ENCODE results near the gene CLDN1. TPM values are rescaled to one million over a fixed set of nuclear protein-coding genes. Genes with fewer than 3 reads are reported as not detected.
A peak's percentile ranks its signal among the peaks of the same experiment; 100 is the strongest.

The CLDN1 gene, protein sequence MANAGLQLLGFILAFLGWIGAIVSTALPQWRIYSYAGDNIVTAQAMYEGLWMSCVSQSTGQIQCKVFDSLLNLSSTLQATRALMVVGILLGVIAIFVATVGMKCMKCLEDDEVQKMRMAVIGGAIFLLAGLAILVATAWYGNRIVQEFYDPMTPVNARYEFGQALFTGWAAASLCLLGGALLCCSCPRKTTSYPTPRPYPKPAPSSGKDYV
- polyA plus RNA-seq (ENCODE audit: insufficient read length in 3 of 3), result 10 to 100 TPM; 44.8 to 63.3 (median 58.9) TPM
- long read RNA-seq, donor 1, transcript CLDN1-201 (4 exons, 3,481 nt), result major isoform, 18 of 18 reads
- long read RNA-seq, donor 1, partial matches to known transcripts, result 0 of 18 reads
- long read RNA-seq, donor 1, other reads (novel, unspliced or antisense), result 0 of 18 reads
- long read RNA-seq, donor 2, transcript CLDN1-201 (4 exons, 3,481 nt), result major isoform, 20 of 20 reads
- long read RNA-seq, donor 2, partial matches to known transcripts, result 0 of 20 reads
- long read RNA-seq, donor 2, other reads (novel, unspliced or antisense), result 0 of 20 reads
- long read RNA-seq, donor 3, transcript CLDN1-201 (4 exons, 3,481 nt), result major isoform, 20 of 20 reads
- long read RNA-seq, donor 3, partial matches to known transcripts, result 0 of 20 reads
- long read RNA-seq, donor 3, other reads (novel, unspliced or antisense), result 0 of 20 reads
- long read RNA-seq, donor 4, transcript CLDN1-201 (4 exons, 3,481 nt), result major isoform, 16 of 16 reads
- long read RNA-seq, donor 4, partial matches to known transcripts, result 0 of 16 reads
- long read RNA-seq, donor 4, other reads (novel, unspliced or antisense), result 0 of 16 reads
- long read RNA-seq, donor 5, transcript CLDN1-201 (4 exons, 3,481 nt), result major isoform, 10 of 34 reads
- long read RNA-seq, donor 5, partial matches to known transcripts, result 18 of 34 reads
- long read RNA-seq, donor 5, other reads (novel, unspliced or antisense), result 6 of 34 reads
- long read RNA-seq, donor 6, transcript CLDN1-201 (4 exons, 3,481 nt), result major isoform, 7 of 7 reads
- long read RNA-seq, donor 6, partial matches to known transcripts, result 0 of 7 reads
- long read RNA-seq, donor 6, other reads (novel, unspliced or antisense), result 0 of 7 reads
- long read RNA-seq, donor 7, transcript CLDN1-201 (4 exons, 3,481 nt), result major isoform, 27 of 34 reads
- long read RNA-seq, donor 7, partial matches to known transcripts, result 7 of 34 reads
- long read RNA-seq, donor 7, other reads (novel, unspliced or antisense), result 0 of 34 reads
- long read RNA-seq, donor 8, transcript CLDN1-201 (4 exons, 3,481 nt), result major isoform, 5 of 5 reads
- long read RNA-seq, donor 8, partial matches to known transcripts, result 0 of 5 reads
- long read RNA-seq, donor 8, other reads (novel, unspliced or antisense), result 0 of 5 reads
- long read RNA-seq, donor 9, transcript CLDN1-201 (4 exons, 3,481 nt), result major isoform, 19 of 101 reads
- long read RNA-seq, donor 9, partial matches to known transcripts, result 41 of 101 reads
- long read RNA-seq, donor 9, other reads (novel, unspliced or antisense), result 41 of 101 reads
- long read RNA-seq, donor 10, transcript CLDN1-201 (4 exons, 3,481 nt), result major isoform, 13 of 13 reads
- long read RNA-seq, donor 10, partial matches to known transcripts, result 0 of 13 reads
- long read RNA-seq, donor 10, other reads (novel, unspliced or antisense), result 0 of 13 reads
- long read RNA-seq, donor 11, transcript CLDN1-201 (4 exons, 3,481 nt), result major isoform, 21 of 21 reads
- long read RNA-seq, donor 11, partial matches to known transcripts, result 0 of 21 reads
- long read RNA-seq, donor 11, other reads (novel, unspliced or antisense), result 0 of 21 reads
- long read RNA-seq, donor 12, transcript CLDN1-201 (4 exons, 3,481 nt), result major isoform, 31 of 31 reads
- long read RNA-seq, donor 12, partial matches to known transcripts, result 0 of 31 reads
- long read RNA-seq, donor 12, other reads (novel, unspliced or antisense), result 0 of 31 reads
- long read RNA-seq, donor 13, transcript CLDN1-201 (4 exons, 3,481 nt), result major isoform, 8 of 8 reads
- long read RNA-seq, donor 13, partial matches to known transcripts, result 0 of 8 reads
- long read RNA-seq, donor 13, other reads (novel, unspliced or antisense), result 0 of 8 reads
- long read RNA-seq, donor 14, result 0 reads
- long read RNA-seq, donor 15, transcript CLDN1-201 (4 exons, 3,481 nt), result major isoform, 13 of 21 reads
- long read RNA-seq, donor 15, partial matches to known transcripts, result 8 of 21 reads
- long read RNA-seq, donor 15, other reads (novel, unspliced or antisense), result 0 of 21 reads
- long read RNA-seq, donor 16, transcript CLDN1-201 (4 exons, 3,481 nt), result major isoform, 30 of 30 reads
- long read RNA-seq, donor 16, partial matches to known transcripts, result 0 of 30 reads
- long read RNA-seq, donor 16, other reads (novel, unspliced or antisense), result 0 of 30 reads

DNA sequence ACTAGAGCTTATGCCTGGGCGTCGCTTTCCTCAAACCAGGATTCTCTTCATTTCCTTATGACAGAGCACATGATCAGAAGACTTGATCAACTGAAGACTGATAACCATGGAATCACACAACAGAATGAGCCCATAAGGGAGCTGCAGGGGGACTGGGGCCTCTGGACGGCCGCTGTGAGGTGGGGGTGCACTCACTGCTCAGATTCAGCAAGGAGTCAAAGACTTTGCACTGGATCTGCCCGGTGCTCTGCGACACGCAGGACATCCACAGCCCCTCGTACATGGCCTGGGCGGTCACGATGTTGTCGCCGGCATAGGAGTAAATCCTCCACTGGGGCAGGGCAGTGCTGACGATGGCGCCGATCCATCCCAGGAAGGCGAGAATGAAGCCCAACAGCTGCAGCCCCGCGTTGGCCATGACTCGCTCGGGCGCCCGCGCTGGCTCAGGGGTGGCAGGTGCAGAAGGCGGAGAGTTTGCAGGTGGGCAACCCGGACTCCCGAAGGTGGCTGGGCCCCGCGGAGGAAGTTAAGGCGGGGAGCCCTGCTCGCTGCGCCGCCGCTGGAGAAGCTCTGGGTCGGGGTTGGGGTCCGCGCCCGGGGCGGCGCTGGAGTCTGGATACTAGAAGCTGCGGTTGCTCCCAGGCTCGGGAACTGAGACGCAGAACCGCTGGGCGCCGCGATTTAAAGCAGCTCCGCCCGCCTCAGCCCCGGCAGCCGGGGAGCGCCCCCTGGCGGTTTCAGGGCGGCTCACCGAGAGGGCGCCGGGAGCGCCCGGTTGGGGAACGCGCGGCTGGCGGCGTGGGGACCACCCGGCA is at the start of gene CLDN1:
TSS of gene CLDN1 (minus strand) at position 658 of the 815 bp plus-strand sequence. CDS start at position 418, 240 bp downstream.
- peak; percentile 83 for DNase-seq

DNA sequence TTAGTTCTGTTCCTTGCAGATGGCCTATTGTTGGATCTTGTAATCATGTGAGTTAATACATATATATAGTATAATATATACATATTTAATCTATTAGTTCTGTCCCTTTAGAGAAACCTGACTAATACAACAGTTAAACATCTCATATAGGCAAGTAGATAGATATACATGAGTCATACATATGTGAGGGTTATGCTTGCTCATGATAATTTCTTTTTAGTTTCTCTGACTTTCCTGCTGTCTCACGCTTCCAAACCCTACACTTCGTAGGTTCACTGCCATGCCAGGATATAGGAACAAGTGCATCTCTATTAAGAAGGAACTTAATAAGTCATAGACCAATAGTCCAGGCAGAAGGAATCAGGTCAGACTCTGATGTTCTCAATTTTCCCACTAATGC is 48.9 kb upstream of the CLDN1 start:
- DNase-seq, result no peak

DNA sequence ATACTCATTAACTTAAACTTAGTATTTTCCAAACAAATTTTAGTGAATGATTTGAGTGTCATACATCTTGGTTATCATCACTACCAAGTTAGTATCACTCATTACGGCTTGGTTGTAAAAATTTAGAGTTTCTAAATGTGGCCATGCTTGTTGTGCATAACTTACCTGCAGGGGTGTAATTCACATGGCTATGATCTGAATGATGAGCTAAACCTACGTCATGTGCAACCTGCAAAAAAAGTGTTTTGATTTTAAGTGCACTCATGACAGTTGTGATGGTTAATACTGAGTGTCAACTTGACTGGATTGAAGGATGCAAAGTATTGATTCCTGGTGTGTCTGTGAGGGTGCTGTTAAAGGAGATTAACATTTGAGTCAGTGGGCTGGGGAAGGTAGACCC is 48.1 kb upstream of the CLDN1 start:
- DNase-seq, result no peak

DNA sequence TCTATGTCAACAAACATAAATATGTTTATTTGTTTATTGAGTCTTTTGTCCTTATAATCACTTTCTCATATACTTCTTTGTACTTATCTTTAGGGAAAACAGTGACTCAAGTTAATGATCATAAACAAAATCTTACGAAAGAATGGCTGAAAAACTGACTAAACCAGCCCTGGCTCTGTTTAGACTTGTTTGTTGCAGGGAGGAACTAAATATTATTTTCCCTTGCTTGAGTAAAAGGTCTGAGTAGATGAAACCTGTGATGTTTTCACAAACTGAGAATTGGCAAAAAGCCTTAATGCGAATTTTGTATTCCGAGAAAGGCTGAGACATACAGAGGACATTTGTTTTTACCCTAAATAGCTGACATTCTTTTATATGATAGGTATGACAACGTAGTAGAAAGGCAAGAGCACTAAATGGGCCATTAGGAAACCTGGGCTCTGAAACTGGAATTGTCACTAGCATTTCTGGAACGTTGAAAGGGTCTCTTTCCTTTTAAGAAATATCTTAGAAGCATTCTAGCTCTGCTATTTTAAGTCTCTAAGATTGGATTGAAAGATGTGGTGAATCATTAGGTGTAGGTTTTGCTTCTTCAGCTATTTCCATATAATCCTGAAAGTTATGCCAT is 47.5 kb upstream of the CLDN1 start:
- no peak for DNase-seq

DNA sequence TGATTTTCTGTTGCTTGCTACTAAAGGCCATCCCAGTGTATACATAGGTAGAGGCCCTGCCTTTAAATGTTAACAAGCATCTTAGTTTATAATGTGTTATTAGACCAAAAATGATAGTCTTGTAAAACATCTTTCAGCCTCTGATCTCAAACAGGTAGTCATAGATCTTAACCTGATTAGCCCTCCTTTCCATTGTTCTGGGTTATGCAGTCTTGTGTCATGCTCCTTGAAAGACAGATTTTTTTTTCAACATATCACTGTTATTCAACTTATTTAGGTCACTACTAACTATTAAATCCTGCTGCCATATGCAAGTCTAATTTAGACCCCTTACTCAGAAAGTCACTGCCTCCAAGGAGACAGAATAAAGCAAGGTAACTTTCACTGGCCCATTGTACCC is 46.6 kb upstream of the CLDN1 start:
- DNase-seq, result no peak

DNA sequence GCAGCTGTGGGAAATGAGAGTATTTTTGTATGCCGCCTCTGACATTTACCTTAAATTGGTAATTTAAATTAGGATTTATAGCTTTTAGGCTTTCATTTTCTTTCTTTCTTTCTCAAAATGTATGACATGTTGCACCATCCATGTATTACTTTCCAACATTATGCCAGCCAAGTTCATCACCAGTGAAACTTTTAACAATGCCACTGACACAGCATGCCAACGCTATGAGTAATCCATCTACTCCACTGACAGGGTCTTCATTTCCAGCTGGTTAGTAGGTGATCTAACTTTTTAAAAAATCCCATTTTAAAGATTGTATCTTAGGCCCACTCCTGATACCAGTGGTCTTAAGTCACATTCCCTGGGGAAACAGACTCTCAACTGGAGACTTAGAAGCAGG is 43.9 kb upstream of the CLDN1 start:
- DNase-seq, result no peak

DNA sequence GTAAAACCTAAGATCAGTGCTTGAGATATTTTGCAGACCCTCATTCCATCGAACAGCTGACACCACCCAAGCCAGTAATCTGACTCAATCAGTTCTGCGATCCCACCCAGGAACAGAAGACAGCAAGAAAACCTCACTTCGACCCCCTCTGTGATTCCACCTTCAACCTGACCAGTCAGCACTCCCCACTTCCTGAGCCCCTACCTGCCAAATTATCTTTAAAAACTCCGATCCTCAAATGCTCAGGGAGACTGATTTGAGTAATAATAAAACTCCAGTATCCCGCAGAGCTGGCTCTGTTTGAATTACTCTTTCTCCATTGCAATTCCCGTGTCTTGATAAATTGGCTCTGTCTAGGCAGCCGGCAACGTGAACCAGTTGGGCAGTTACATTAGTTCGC is 40.0 kb upstream of the CLDN1 start:
- DNase-seq, result no peak

DNA sequence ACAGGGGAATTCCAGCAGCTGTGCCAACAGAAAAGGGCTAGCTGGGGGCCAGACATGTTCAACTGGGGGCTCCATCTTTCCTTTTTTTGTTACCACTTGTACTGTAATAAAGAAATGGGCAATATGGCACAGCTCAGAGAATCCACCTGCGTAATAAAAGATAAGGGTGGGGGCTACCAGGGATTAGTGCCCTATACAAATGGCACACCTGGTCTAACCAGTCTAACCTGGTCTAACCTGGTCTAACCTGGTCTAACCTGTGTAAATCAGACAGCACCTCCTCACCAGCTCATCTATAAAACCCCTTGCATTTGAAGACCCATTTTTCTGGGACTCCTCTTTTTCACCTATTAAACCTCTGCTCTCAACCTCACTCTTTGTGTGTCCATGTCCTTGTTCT is 39.5 kb upstream of the CLDN1 start:
- no peak for DNase-seq

DNA sequence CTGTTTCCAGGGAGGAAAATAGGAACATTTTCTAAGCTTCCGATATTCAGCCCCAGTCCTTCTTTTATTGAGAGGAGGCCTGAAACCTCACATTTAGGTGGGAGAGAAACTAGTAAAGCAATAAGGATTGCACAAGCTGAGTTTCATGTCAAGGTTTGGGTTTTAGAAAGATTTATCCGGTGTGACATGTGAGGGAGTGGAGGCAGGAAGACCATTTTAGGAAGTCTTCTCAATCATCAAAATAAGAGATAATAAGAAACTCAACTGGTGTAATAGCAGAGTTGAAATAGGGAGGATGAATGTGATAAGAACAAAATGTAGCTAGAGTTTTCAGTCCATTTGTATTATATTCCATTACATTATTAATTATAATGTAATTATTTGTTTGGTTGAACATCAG is 38.0 kb upstream of the CLDN1 start:
- no peak for DNase-seq

DNA sequence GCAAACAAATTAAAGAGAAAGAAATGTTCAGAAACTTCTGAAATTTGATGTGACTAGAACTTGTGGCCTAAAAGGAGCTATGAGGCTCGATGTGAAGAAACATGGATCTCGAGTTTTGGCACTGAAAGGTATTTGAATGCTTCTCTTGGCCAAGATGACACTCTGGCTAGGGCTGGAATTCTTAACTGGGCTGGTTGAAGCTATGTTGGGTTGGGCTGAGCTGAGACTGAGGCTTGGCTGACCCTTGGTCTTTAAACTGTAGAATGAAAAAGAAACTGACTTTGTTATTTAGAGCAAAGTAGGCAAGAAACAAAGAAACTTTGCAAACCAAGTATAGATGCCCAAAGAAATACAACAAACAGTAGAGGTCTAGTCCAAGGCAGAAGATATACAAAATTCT is 37.6 kb upstream of the CLDN1 start:
- no peak for DNase-seq

DNA sequence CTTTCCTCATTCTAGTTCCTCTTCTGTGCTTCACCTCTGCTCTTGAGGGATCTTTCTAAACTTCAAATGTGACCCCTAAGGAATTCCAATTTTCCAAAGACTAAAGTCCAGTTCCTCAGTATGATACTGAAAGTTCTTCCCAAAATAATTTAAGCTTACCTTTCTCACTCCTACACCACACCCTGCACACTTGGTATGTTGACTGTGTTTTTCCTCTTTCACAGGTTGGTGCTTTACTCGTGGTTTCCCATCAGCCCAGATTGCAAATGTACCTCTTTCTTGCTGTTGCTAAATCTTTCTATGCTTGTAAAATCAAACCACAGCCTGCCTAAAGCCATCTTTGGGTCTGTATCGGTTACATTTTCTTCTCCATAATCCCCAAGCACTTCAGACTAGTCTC is 35.2 kb upstream of the CLDN1 start:
- DNase-seq, result no peak

DNA sequence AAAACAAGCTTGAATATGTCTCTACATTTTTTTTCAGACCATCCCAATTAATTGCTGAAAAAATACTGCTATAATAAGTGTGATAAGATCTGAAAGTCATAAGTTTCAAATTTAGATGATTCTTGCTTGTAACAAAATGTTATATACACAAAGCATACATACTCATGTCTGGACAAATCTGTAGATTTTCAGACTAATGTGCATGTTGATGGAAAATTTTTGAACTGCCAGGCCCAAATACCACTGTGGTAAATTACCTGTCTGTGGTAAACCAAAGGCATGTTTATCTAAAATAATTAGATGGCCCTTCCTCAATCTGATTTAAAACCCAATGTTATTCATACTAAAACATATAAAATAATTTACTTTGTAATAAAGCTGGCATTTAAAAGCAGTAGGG is 34.0 kb upstream of the CLDN1 start:
- no peak for DNase-seq

DNA sequence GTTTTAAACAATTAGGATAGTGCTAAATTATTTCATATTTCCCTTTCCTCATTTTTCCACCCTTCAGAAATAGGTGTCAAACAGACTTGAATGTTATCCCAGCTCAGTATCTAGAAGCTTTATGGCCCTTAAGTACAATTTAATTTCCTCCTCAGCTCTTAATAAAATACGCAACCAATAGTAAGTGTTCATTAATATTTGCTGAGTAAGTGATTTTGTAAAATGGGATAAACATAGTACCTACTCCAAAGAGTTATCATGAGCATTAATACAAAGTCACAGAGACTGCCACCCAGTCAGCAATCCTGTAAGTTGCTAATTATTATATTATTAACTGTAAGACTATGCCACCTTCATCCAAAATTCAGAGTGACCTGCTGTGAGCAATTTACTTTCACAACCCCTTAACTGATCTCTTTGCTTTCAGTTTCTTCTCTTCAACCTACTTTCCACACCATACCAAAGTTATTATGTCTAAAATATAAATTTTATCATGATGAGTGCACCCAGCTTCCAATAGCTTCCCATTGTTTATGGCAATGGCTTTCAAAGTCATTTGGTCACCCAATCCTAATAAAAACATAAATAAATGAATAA is 30.7 kb upstream of the CLDN1 start:
- no peak for DNase-seq

DNA sequence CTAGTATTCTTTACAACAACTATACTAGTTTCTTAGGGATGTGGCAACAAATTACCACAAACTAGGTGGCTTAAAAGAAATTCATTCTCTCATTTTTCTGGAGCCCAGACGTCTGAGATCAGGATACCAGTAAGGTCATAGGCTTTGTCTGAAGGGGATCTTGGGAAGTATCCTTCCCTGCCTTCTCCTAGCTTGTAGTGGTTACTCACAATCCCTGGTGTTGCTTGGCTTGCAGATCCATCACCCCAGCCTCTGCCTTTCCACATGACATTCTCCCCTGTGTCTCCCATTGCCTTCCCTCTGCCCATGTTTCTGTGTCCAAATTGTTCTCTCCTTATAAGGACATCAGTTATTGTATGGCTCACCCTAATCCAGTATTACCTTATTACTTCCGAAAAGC is 24.3 kb upstream of the CLDN1 start:
- no peak for DNase-seq

DNA sequence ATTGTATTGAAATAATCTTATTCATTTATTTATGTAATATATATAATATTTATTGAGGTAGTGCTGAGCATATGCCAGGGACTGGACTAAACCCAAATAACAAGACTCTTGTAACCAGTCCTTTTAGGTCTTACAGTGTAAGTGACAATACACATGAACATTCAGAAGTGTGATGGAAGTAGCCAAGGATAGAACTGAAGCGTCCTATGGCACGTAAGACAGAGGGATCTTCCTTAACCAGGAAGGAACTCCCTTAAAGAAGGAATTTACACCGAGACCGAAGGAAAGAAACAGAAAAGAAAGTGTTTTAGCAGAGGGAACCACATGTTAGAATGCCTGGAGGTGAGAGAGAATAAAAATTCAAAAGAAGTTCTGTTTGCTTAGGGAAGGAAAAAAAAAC is 23.6 kb upstream of the CLDN1 start:
- DNase-seq, result no peak

DNA sequence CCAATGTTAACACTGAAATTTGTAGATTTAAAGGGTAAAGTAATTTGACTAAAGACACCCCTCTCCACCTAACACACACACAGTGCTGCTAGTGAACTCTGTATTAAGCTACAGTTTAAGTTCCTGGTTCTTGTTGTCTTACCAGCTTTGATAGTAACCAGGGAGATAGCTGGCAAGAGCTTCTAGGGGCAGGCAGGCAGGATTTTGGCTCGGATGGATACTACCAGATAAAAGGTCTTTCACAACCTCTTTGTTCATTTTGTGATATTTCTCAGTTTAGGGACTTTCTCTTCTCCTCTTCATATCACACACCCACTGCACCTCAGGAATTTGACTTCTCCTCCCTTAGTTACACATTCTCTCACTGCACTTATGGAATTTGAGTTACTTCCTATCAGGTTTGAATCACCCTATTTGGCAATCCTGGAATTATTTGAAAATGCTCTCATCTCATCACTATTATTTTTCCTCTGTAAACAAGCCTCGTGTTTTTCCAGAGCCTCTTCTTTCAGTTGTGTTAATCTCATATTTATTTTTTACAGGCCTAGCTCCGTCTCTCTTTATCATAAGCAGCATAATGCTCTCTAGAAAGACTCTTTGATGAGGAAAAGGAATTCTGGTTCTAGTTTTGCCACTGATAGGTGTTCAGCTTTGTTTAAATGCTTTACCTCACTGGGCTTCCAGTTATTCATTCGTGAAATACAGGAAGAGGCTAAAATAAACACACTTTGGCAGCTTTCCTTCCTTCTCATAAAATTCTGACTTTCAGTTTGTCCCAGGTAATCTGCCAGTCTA is 23.0 kb upstream of the CLDN1 start:
- peak; percentile 52 for DNase-seq

DNA sequence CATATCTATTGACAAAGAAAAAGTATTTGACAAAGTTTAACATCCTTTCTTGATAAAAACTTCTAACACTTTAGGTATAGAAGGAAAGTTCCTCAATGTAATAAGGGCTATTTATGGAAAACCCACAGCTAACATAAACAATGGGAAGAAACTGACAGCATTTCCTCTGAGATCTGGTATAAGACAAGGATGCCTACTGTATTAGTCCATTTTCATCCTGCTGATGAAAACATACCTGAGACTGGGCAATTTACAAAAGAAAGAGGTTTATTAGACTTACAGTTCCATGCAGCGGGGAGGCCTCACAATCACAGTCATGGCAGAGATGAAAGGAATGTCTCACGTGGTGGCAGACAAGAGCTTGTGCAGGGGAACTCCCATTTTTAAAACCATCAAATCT is 17.8 kb upstream of the CLDN1 start:
- DNase-seq, result no peak
